HCT116 (cell line): ENCODE measurements around the gene DOK6. TPM values are rescaled to one million over a fixed set of nuclear protein-coding genes. Genes with fewer than 3 reads are reported as not detected.

Experiments used
- ATAC-seq: fragments of 200-7000 bp; cut with Tn5 transposase; 2 replicates; pipeline ENCODE4 v1.9.1; 2020; ENCODE audit warnings: mild to moderate bottlenecking, moderate library complexity
- BruUV-seq: library from RNA; stranded (reverse); fragments of 400-500 nt; replicated peaks from 2 replicates; lab custom pipeline; 2021; lab: Mats Ljungman, UMichigan
- CTCF ChIA-PET: fragments of 300-600 bp; sonication (Branson Sonifier 250); formaldehyde crosslinking; loops from one replicate; lab custom pipeline; 2021; ENCODE audit warnings: antibody characterized with exemption; lab: Charles Lee
- POLR2A ChIA-PET: fragments of 300-600, 350-600 bp; sonication (Branson Sonifier 250); formaldehyde crosslinking; loops from one replicate; lab custom pipeline; 2021; ENCODE audit warnings: antibody characterized with exemption; lab: Charles Lee
- RAD21 ChIA-PET, 2 experiments: fragments of 300-600 bp; sonication (Branson Sonifier 250); formaldehyde crosslinking; loops; one replicate each; lab custom pipeline; 2023; ENCODE audit warnings: low total read pairs in 2 of 2; ENCODE audit not compliant: uncharacterized antibody in 2 of 2, unreplicated experiment in 2 of 2, low non-redundant PET in 1 of 2; lab: Charles Lee
- DNase-seq: peaks from one replicate; pipeline ENCODE4 v3.0.0-alpha.2; 2010; ENCODE audit warnings: low read depth, low spot score
- H2AFZ ChIP-seq: fragments of 200-600 bp; shearing (Covaris generic), sonication (generic); 2 replicates; pipeline ENCODE4 v1.6.1; 2017; ENCODE audit warnings: low read depth, mixed run types, mixed read lengths, antibody characterized with exemption, low read length; ENCODE audit not compliant: poor library complexity, severe bottlenecking
- H3K27ac ChIP-seq: 2 replicates; pipeline ENCODE4 v1.5.1; 2012; ENCODE audit warnings: low read depth, low read length
- H3K27me3 ChIP-seq: fragments of 200-600 bp; sonication (generic); 2 replicates; pipeline ENCODE4 v1.6.1; 2016; ENCODE audit warnings: mixed run types, low read length, mixed read lengths; ENCODE audit not compliant: insufficient read depth
- H3K36me3 ChIP-seq, 2 experiments: fragments of 200-500 bp in 1 of 2; fragments of 200-600 bp in 1 of 2; sonication (Bioruptor generic) in 1 of 2; sonication (generic) in 1 of 2; 2 replicates each; pipeline versions ENCODE4 v1.5.1 to v1.6.1; 2014 to 2016; ENCODE audit warnings: low read length in 2 of 2, inconsistent platforms in 1 of 2, mixed read lengths in 1 of 2, mixed run types in 1 of 2; ENCODE audit not compliant: insufficient read depth in 2 of 2, control insufficient read depth in 1 of 2
- H3K4me1 ChIP-seq, 2 experiments: fragments of 200-600 bp in 1 of 2; sonication (generic) in 1 of 2; 2 replicates each; pipeline versions ENCODE4 v1.5.1 to v1.6.1; 2012 to 2017; ENCODE audit warnings: low read length in 2 of 2, inconsistent platforms in 1 of 2, mild to moderate bottlenecking in 1 of 2, mixed read lengths in 1 of 2, mixed run types in 1 of 2, moderate library complexity in 1 of 2; ENCODE audit not compliant: insufficient read depth in 2 of 2, control insufficient read depth in 1 of 2
- H3K4me2 ChIP-seq: fragments of 200-600 bp; sonication (generic); 2 replicates; pipeline ENCODE4 v1.6.1; 2017; ENCODE audit warnings: mixed run types, low read length, mixed read lengths
- H3K4me3 ChIP-seq, 2 experiments: fragments of 200-600 bp in 1 of 2; sonication (generic) in 1 of 2; replicated peaks in 1 of 2; 2 replicates each; pipeline ENCODE4 v1.5.1; 2011 to 2016; ENCODE audit warnings: low read length in 2 of 2, control low read depth in 1 of 2, low read depth in 1 of 2, mild to moderate bottlenecking in 1 of 2, mixed read lengths in 1 of 2, mixed run types in 1 of 2
- H3K79me2 ChIP-seq: fragments of 200-600 bp; sonication (generic); 2 replicates; pipeline ENCODE4 v1.6.1; 2017; ENCODE audit warnings: mild to moderate bottlenecking, mixed run types, low read length, moderate library complexity, mixed read lengths; ENCODE audit not compliant: insufficient read depth
- H3K9ac ChIP-seq: fragments of 200-600 bp; sonication (generic); 2 replicates; pipeline ENCODE4 v1.6.1; 2016; ENCODE audit warnings: low read length, mixed read lengths
- H3K9me2 ChIP-seq: fragments of 200-600 bp; sonication (generic), shearing (Covaris generic); 2 replicates; pipeline ENCODE4 v1.6.1; 2017; ENCODE audit warnings: mixed run types, mild to moderate bottlenecking, moderate library complexity; ENCODE audit not compliant: insufficient read depth
- H3K9me3 ChIP-seq, 2 experiments: fragments of 200-500 bp in 1 of 2; fragments of 200-600 bp in 1 of 2; sonication (Bioruptor generic) in 1 of 2; sonication (generic) in 1 of 2; 2 replicates each; pipeline ENCODE4 v1.6.1; 2014 to 2017; ENCODE audit warnings: low read length in 2 of 2, mixed read lengths in 2 of 2, inconsistent platforms in 1 of 2, low read depth in 1 of 2, mild to moderate bottlenecking in 1 of 2, mixed run types in 1 of 2, moderate library complexity in 1 of 2; ENCODE audit not compliant: control insufficient read depth in 1 of 2, insufficient read depth in 1 of 2
- H4K20me1 ChIP-seq: fragments of 200-600 bp; sonication (generic), shearing (Covaris generic); 2 replicates; pipeline ENCODE4 v1.6.1; 2017; ENCODE audit warnings: mixed run types, mild to moderate bottlenecking, moderate library complexity; ENCODE audit not compliant: insufficient read depth
- CBX3 ChIP-seq: IDR thresholded peaks from 2 replicates; pipeline ENCODE4 v1.6.1; 2012; ENCODE audit warnings: low read depth
- CEBPB ChIP-seq: IDR thresholded peaks from 2 replicates; pipeline ENCODE4 v1.6.1; 2012; ENCODE audit warnings: low read depth
- EGR1 ChIP-seq: IDR thresholded peaks from 2 replicates; pipeline ENCODE4 v1.6.1; 2012; ENCODE audit warnings: low read depth
- EZH2 ChIP-seq: fragments of 200-600 bp; sonication (generic); IDR thresholded peaks from 2 replicates; pipeline ENCODE4 v1.6.1; 2017; ENCODE audit warnings: antibody characterized with exemption, mixed run types
- EZH2phosphoT487 ChIP-seq: fragments of 200-600 bp; IDR thresholded peaks from 2 replicates; pipeline ENCODE4 v1.6.1; 2018; ENCODE audit warnings: antibody characterized with exemption, borderline replicate concordance
- FOSL1 ChIP-seq: IDR thresholded peaks from 2 replicates; pipeline ENCODE4 v1.6.1; 2012; ENCODE audit warnings: low read depth
- JUND ChIP-seq: IDR thresholded peaks from 2 replicates; pipeline ENCODE4 v1.6.1; 2012
- POLR2A ChIP-seq: IDR thresholded peaks from 2 replicates; pipeline ENCODE4 v1.7.0; 2011; ENCODE audit warnings: borderline replicate concordance; ENCODE audit not compliant: insufficient read depth, insufficient read length; ENCODE audit errors: extremely low read depth
- POLR2AphosphoS5 ChIP-seq: IDR thresholded peaks from 2 replicates; pipeline ENCODE4 v1.6.1; 2011; ENCODE audit warnings: mild to moderate bottlenecking, low read depth, low read length, moderate library complexity
- RAD21 ChIP-seq: IDR thresholded peaks from 2 replicates; pipeline ENCODE4 v1.6.1; 2012; ENCODE audit warnings: low read depth, mild to moderate bottlenecking
- SIN3A ChIP-seq: IDR thresholded peaks from 2 replicates; pipeline ENCODE4 v1.6.1; 2012; ENCODE audit warnings: low read depth
- SP1 ChIP-seq: IDR thresholded peaks from 2 replicates; pipeline ENCODE4 v1.6.1; 2012; ENCODE audit warnings: low read depth
- YY1 ChIP-seq: IDR thresholded peaks from 2 replicates; pipeline ENCODE4 v1.6.1; 2011; ENCODE audit warnings: low read length, low read depth, moderate library complexity, mild to moderate bottlenecking; ENCODE audit not compliant: insufficient replicate concordance; ENCODE audit errors: extremely low read depth
- ZFX ChIP-seq: fragments of 450-650 bp; IDR thresholded peaks from 2 replicates; pipeline ENCODE4 v1.6.1; 2017
- ZNF274 ChIP-seq: fragments of 200-500 bp; sonication (Bioruptor generic); IDR thresholded peaks from 2 replicates; pipeline ENCODE4 v1.6.1; 2014; ENCODE audit warnings: mild to moderate bottlenecking, low read depth, low read length, inconsistent platforms
- intact Hi-C: fragments of 100-400 bp; cut with micrococcal nuclease; formaldehyde crosslinking; loops from 2 replicates; pipeline ENCODE4 v1.10.0; 2022
- total RNA-seq: library from RNA; stranded (reverse); gene quantifications from one replicate; pipeline ENCODE4 v1.2.1, GENCODE V29; 2021; ENCODE audit not compliant: unreplicated experiment
- TF ChIP-seq, protein P1 (sequence below): IDR thresholded peaks from 2 replicates; pipeline ENCODE4 v1.6.1; 2011; ENCODE audit warnings: mild to moderate bottlenecking, low read length, moderate library complexity; ENCODE audit not compliant: insufficient replicate concordance; ENCODE audit errors: extremely low read depth
- TF ChIP-seq, protein P2 (sequence below): IDR thresholded peaks from 2 replicates; pipeline ENCODE4 v1.6.1; 2012; ENCODE audit warnings: low read depth
- TF ChIP-seq, protein P3 (sequence below), 3 experiments: fragments of 200-600 bp in 1 of 3; sonication (generic) in 1 of 3; IDR thresholded peaks in 2 of 3; conservative IDR thresholded peaks in 1 of 3; 2 replicates each; pipeline ENCODE4 v1.5.1; 2012 to 2017; ENCODE audit warnings: low read depth in 2 of 3, low read length in 2 of 3, antibody characterized with exemption in 1 of 3, borderline replicate concordance in 1 of 3, control low read depth in 1 of 3, mild to moderate bottlenecking in 1 of 3, mixed read lengths in 1 of 3, mixed run types in 1 of 3, moderate library complexity in 1 of 3; ENCODE audit not compliant: insufficient read depth in 1 of 3
- TF ChIP-seq, protein P4 (sequence below): IDR thresholded peaks from 2 replicates; pipeline ENCODE4 v1.6.1; 2012

Gene DOK6
- total RNA-seq, 1 experiment from 2014 or later, result not detected

DNA sequence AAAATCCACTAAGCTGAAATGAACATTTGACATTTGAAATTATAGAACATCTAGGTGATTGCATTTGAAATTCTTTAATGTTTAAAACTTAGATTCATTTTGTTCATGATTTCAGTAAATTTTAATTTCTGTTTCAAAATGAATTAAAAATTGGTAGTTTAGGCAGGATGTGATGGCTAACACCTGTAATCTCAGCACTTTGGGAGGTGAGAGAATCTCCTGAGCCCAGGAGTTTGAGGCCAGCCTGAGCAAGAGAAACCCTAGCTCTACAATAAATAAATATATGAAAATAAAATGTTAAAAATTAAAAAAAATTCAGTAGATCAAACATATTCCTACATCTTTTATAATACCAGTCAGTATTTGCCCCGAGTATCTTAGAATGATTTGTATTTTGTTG, 330.0 kb downstream of the DOK6 start:
- Histone ChIP-seq H3K4me1 (no peaks in the 10 kb centered on the region), H3K9ac (no peak overlapping the region), H3K27me3 (no peaks in the 10 kb centered on the region), H3K27ac (no peak overlapping the region), H3K36me3 (no peaks in the 10 kb centered on the region), H3K4me2 (no peak overlapping the region), H4K20me1 (no peaks in the 10 kb centered on the region), H3K9me2 (no peaks in the 10 kb centered on the region), H3K79me2 (no peaks in the 10 kb centered on the region), H3K4me3 (no peak overlapping the region), H2AFZ (no peak overlapping the region), H3K9me3 (no peaks in the 10 kb centered on the region)
- no peak for ATAC-seq
- RAD21 ChIA-PET, result no interaction called here
- DNase-seq, result no peak
- no TSS peak for BruUV-seq
- TF ChIP-seq, protein P1, sequence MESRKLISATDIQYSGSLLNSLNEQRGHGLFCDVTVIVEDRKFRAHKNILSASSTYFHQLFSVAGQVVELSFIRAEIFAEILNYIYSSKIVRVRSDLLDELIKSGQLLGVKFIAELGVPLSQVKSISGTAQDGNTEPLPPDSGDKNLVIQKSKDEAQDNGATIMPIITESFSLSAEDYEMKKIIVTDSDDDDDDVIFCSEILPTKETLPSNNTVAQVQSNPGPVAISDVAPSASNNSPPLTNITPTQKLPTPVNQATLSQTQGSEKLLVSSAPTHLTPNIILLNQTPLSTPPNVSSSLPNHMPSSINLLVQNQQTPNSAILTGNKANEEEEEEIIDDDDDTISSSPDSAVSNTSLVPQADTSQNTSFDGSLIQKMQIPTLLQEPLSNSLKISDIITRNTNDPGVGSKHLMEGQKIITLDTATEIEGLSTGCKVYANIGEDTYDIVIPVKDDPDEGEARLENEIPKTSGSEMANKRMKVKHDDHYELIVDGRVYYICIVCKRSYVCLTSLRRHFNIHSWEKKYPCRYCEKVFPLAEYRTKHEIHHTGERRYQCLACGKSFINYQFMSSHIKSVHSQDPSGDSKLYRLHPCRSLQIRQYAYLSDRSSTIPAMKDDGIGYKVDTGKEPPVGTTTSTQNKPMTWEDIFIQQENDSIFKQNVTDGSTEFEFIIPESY, result no peak
- no peak for TF ChIP-seq ZFX
- TF ChIP-seq ZNF274, result no peak
- TF ChIP-seq RAD21, result no peak
- TF ChIP-seq, protein P2, sequence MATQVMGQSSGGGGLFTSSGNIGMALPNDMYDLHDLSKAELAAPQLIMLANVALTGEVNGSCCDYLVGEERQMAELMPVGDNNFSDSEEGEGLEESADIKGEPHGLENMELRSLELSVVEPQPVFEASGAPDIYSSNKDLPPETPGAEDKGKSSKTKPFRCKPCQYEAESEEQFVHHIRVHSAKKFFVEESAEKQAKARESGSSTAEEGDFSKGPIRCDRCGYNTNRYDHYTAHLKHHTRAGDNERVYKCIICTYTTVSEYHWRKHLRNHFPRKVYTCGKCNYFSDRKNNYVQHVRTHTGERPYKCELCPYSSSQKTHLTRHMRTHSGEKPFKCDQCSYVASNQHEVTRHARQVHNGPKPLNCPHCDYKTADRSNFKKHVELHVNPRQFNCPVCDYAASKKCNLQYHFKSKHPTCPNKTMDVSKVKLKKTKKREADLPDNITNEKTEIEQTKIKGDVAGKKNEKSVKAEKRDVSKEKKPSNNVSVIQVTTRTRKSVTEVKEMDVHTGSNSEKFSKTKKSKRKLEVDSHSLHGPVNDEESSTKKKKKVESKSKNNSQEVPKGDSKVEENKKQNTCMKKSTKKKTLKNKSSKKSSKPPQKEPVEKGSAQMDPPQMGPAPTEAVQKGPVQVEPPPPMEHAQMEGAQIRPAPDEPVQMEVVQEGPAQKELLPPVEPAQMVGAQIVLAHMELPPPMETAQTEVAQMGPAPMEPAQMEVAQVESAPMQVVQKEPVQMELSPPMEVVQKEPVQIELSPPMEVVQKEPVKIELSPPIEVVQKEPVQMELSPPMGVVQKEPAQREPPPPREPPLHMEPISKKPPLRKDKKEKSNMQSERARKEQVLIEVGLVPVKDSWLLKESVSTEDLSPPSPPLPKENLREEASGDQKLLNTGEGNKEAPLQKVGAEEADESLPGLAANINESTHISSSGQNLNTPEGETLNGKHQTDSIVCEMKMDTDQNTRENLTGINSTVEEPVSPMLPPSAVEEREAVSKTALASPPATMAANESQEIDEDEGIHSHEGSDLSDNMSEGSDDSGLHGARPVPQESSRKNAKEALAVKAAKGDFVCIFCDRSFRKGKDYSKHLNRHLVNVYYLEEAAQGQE, result no peak
- no peak for TF ChIP-seq FOSL1
- TF ChIP-seq SIN3A, result no peak
- TF ChIP-seq, protein P3, sequence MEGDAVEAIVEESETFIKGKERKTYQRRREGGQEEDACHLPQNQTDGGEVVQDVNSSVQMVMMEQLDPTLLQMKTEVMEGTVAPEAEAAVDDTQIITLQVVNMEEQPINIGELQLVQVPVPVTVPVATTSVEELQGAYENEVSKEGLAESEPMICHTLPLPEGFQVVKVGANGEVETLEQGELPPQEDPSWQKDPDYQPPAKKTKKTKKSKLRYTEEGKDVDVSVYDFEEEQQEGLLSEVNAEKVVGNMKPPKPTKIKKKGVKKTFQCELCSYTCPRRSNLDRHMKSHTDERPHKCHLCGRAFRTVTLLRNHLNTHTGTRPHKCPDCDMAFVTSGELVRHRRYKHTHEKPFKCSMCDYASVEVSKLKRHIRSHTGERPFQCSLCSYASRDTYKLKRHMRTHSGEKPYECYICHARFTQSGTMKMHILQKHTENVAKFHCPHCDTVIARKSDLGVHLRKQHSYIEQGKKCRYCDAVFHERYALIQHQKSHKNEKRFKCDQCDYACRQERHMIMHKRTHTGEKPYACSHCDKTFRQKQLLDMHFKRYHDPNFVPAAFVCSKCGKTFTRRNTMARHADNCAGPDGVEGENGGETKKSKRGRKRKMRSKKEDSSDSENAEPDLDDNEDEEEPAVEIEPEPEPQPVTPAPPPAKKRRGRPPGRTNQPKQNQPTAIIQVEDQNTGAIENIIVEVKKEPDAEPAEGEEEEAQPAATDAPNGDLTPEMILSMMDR (IDR thresholded peaks at IDR 0.05 in 2 of 3, conservative IDR thresholded peaks at IDR 0.05 in 1 of 3; ENCODE audit: borderline replicate concordance in 1 of 3, insufficient read depth in 1 of 3, low read depth in 2 of 3, low read length in 2 of 3), result no peak
- TF ChIP-seq CEBPB, result no peak
- TF ChIP-seq EZH2, result no peak
- no peak for TF ChIP-seq POLR2AphosphoS5
- no peak for TF ChIP-seq POLR2A
- no peak for TF ChIP-seq SP1
- TF ChIP-seq EGR1, result no peak
- TF ChIP-seq, protein P4, sequence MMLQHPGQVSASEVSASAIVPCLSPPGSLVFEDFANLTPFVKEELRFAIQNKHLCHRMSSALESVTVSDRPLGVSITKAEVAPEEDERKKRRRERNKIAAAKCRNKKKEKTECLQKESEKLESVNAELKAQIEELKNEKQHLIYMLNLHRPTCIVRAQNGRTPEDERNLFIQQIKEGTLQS, result no peak
- TF ChIP-seq CBX3, result no peak
- TF ChIP-seq JUND, result no peak
- no peak for TF ChIP-seq EZH2phosphoT487
- no peak for TF ChIP-seq YY1
- CTCF ChIA-PET, result no interaction called here
- intact Hi-C loops, result no loop called here
- POLR2A ChIA-PET, result no interaction called here
